Left lung (tissue), 10 donors: ENCODE measurements around the gene PSMF1. TPM values are rescaled to one million over a fixed set of nuclear protein-coding genes. Genes with fewer than 3 reads are reported as not detected.

Source experiments
- ATAC-seq: fragments of 200-7000 bp; cut with Tn5 transposase; one replicate; pipeline ENCODE4 v1.9.1; 2020; ENCODE audit warnings: moderate library complexity
- DNase-seq, 4 donors: peaks; one replicate each; pipeline ENCODE4 v3.0.0-alpha.2; 2013 to 2020
- H3K27ac ChIP-seq, 2 donors: fragments of 200-600 bp; sonication (generic) in 1 of 2; one replicate each; pipeline versions ENCODE4 v1.5.0 to v1.8.0; 2020 to 2021
- H3K27me3 ChIP-seq, 2 donors: fragments of 200-600 bp; sonication (generic) in 1 of 2; one replicate each; pipeline versions ENCODE4 v1.5.0 to v1.8.0; 2020 to 2021
- H3K36me3 ChIP-seq, 2 donors: fragments of 200-600 bp; sonication (generic) in 1 of 2; one replicate each; pipeline versions ENCODE4 v1.5.0 to v1.8.0; 2020 to 2021
- H3K4me1 ChIP-seq, 2 donors: fragments of 200-600 bp; one replicate each; pipeline ENCODE4 v1.8.0; 2021
- H3K4me3 ChIP-seq, 2 donors: fragments of 200-600 bp; sonication (generic) in 1 of 2; one replicate each; pipeline versions ENCODE4 v1.5.0 to v1.8.0; 2020 to 2021; ENCODE audit warnings: mild to moderate bottlenecking in 1 of 2
- H3K9me3 ChIP-seq, 2 donors: fragments of 200-600 bp; sonication (generic) in 1 of 2; one replicate each; pipeline versions ENCODE4 v1.5.0 to v1.8.0; 2020 to 2021
- intact Hi-C, 2 donors: fragments of 100-400 bp; cut with DNase I; formaldehyde crosslinking; loops; one replicate each; pipeline versions ENCODE4 v1.11.2 to v1.14.2; 2022
- polyA plus RNA-seq, 6 donors: library from polyadenylated mRNA; unstranded; fragments of 120-200 nt; gene quantifications; one replicate each; pipeline ENCODE4 v1.2.1, GENCODE V29; 2013; ENCODE audit not compliant: insufficient read length in 6 of 6
- total RNA-seq, 2 donors: library from RNA; stranded (reverse); fragmentation: NEBNext Ultra II Directional; extraction: Animal tissue kit (Norgen Biotek cat#: 25700); gene quantifications; one replicate each; pipeline ENCODE4 v1.2.1, GENCODE V29; 2021
- TF ChIP-seq, protein P1 (sequence below), 2 donors: fragments of 200-600 bp; sonication (generic) in 1 of 2; IDR thresholded peaks; one replicate each; pipeline versions ENCODE4 v1.5.0 to v1.8.0; 2021; ENCODE audit warnings: antibody characterized with exemption in 2 of 2
- donor health status: DM: no; HTN: yes; CAD: no.
- donor health status: DM: no; HTN: no; CAD: no.

PSMF1 gene
- total and polyA plus RNA-seq, 8 donors: 121 to 149 (median 130) TPM

DNA sequence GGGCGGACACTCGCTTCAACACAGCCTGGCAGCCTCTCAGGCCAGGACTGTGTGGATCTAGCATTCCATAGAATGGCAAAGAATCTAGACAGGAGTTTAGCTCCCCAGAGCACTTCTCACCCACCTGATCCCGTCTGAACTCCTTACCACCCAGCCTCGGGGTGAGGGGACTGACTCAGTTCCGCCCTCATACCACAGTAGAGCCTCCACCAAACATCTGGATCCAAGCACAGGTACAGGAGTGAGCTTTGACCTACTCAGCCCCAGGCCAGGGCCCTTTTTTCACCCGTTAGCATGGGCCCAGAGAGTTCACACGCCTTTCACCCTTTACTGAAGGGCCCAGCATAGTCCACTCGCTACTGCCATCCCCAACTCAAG is 715 bp downstream of the PSMF1 start:
- no peaks in the 10 kb centered on the region for H3K27me3 ChIP-seq
- no peaks in the 10 kb centered on the region for H3K9me3 ChIP-seq
- DNase-seq: no peak
- intact Hi-C loops: no loop called here
- peak overlapping the region; percentile 57 to 84 for H3K27ac ChIP-seq
- H3K36me3 ChIP-seq: peaks cover 0 to 15% of the 10 kb centered on the region in 2 donors
- no peak for ATAC-seq
- peak overlapping the region; percentile 92 to 96 for H3K4me3 ChIP-seq
- H3K4me1 ChIP-seq: peaks cover 40 to 60% of the 10 kb centered on the region in 2 donors
- TF ChIP-seq, protein P1, sequence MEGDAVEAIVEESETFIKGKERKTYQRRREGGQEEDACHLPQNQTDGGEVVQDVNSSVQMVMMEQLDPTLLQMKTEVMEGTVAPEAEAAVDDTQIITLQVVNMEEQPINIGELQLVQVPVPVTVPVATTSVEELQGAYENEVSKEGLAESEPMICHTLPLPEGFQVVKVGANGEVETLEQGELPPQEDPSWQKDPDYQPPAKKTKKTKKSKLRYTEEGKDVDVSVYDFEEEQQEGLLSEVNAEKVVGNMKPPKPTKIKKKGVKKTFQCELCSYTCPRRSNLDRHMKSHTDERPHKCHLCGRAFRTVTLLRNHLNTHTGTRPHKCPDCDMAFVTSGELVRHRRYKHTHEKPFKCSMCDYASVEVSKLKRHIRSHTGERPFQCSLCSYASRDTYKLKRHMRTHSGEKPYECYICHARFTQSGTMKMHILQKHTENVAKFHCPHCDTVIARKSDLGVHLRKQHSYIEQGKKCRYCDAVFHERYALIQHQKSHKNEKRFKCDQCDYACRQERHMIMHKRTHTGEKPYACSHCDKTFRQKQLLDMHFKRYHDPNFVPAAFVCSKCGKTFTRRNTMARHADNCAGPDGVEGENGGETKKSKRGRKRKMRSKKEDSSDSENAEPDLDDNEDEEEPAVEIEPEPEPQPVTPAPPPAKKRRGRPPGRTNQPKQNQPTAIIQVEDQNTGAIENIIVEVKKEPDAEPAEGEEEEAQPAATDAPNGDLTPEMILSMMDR (IDR thresholded peaks at IDR 0.05): no peak

DNA sequence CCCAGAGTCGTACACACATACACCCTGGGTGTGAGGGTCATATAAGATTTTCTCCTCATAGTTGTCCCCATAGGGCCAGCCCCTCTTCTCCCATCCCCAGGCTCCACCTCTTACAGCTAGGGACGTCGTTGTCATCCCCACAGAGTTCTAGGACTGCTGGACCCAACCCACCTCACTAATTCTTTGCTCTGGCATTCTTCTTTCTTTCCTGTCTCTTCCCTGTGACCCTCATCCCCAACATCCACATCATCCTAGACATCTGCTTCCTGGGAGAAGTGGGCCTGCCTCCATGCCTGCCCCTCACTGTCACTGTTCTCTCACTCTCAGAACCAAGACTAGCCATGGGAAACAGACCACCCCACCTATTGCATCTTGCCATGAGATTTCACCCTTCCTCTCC is 1.1 kb downstream of the PSMF1 start:
- Histone ChIP-seq H3K4me1 (peaks cover 40 to 62% of the 10 kb centered on the region in 2 donors), H3K36me3 (peaks cover 0 to 15% of the 10 kb centered on the region in 2 donors), H3K4me3 (peak overlapping the region; percentile 92 to 96), H3K27ac (peak overlapping the region; percentile 57 to 84), H3K27me3 (no peaks in the 10 kb centered on the region), H3K9me3 (no peaks in the 10 kb centered on the region)
- DNase-seq: no peak
- TF ChIP-seq, protein P1 (IDR thresholded peaks at IDR 0.05): no peak
- no peak for ATAC-seq
- intact Hi-C loops: no loop called here

DNA sequence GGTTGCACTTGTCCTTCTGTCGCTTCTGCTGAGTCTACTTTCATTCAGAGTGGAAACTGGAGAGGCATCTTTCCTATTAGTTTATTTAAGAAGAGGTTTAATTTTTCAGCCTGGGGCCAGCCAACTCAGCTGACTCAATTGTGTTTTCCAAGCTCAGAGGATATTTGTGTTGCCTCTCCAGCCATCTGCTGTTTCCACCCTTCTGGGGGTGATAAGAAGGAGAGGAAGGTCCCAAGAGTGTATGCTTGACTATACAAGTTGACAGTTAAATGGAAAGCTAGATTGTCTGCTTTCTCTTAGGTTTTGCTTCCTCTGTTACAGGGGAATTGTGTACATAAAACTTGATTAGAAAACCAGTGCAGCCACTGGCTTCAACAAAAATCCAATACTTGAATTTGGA is 3.0 kb downstream of the PSMF1 start:
- Histone ChIP-seq H3K27me3 (no peaks in the 10 kb centered on the region), H3K4me3 (no peak overlapping the region), H3K4me1 (peaks cover 40 to 62% of the 10 kb centered on the region in 2 donors), H3K27ac (peak overlapping the region in 1 of 2 donors; percentile 53), H3K9me3 (no peaks in the 10 kb centered on the region), H3K36me3 (peaks cover 4 to 30% of the 10 kb centered on the region in 2 donors)
- no peak for DNase-seq
- TF ChIP-seq, protein P1 (IDR thresholded peaks at IDR 0.05): no peak
- no peak for ATAC-seq
- intact Hi-C loops: no loop called here

DNA sequence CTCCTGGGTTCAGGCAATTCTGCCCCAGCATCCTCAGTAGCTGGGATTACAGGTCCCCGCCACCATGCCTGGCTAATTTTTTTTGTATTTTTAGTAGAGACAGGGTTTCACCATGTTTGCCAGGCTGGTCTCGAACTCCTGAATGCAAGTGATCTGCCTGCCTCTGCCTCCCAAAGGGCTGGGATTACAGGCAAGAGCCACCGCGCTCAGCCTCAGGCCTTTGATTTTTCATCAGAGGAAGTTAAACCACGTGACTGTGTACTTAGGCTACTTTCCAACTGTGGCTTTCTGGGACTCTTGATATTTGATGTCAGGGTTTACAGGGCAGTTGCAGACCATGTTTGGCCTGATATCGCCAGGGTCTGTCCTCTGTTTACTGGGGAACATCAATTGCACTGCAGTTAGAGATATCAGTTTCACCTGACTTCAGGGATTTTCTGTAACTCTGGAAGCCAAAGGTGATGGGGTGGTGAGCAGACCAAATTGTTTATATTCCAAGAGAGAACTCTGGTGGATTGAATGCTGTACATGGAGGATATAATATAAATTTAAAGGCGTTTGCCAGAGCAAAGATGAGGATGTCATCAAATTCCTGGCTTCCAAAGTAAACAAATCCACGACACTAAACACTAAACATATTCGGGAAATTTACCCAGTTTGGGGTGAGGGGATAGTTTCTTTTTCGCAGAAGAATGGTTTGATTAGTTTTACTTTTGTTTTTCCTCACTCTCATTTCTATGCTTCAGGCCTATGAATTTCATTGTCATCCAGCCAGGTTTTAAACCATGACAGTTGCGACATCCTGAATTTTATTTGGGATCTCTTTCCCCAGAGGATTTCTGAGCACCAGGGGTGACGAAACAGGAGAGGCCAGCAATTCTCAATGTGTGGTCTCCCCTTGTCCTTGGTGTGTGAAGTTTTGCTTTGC is 4.2 kb downstream of the PSMF1 start:
- DNase-seq (peak; percentile 42 to 76 (median 70)), ATAC-seq (peak; percentile 10)
- Histone ChIP-seq H3K27ac (peak overlapping the region; percentile 51 to 53), H3K36me3 (peaks cover 4 to 42% of the 10 kb centered on the region in 2 donors), H3K4me1 (peaks cover 38 to 60% of the 10 kb centered on the region in 2 donors), H3K27me3 (no peaks in the 10 kb centered on the region), H3K4me3 (no peak overlapping the region), H3K9me3 (no peaks in the 10 kb centered on the region)
- intact Hi-C loops: no loop called here
- TF ChIP-seq, protein P1 (IDR thresholded peaks at IDR 0.05): no peak

DNA sequence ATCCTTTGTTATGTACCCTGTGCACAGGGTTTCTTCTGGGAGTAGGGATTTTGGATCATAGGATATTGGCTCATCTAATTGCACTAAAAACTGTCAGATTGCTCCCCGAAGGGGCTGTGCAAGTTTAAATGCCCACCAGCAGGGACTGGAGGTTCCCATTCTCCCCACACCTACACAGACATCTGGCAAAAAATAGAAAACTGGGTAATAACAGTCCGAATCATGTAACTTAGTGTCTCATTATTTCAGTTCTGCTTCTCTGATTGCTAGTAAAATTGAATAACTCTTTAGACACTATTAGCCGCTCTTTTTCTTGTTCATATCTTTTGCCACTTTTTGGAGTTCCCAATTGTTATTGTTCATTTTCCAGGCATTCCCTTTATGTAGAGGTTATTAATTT is 5.3 kb downstream of the PSMF1 start:
- no peak for ATAC-seq
- intact Hi-C loops: no loop called here
- peaks cover 4 to 52% of the 10 kb centered on the region in 2 donors for H3K36me3 ChIP-seq
- H3K27me3 ChIP-seq: no peaks in the 10 kb centered on the region
- no peaks in the 10 kb centered on the region for H3K9me3 ChIP-seq
- peaks cover 34 to 55% of the 10 kb centered on the region in 2 donors for H3K4me1 ChIP-seq
- DNase-seq: no peak
- TF ChIP-seq, protein P1 (IDR thresholded peaks at IDR 0.05): no peak
- H3K4me3 ChIP-seq: no peak overlapping the region
- H3K27ac ChIP-seq: no peak overlapping the region
